ENCODE data around the gene DHRS2. TPM values are rescaled to one million over a fixed set of nuclear protein-coding genes. Genes with fewer than 3 reads are reported as not detected.

The DHRS2 gene
- total RNA-seq, 2 experiments from 2014 or later: not detected

- no peak overlapping the region for H3K27ac ChIP-seq (ENCODE audit: low read depth, low read length, poor library complexity, severe bottlenecking)
- H3K4me3 ChIP-seq (ENCODE audit: low read depth, low read length, poor library complexity, severe bottlenecking): no peak overlapping the region
- no peak overlapping the region for H2AFZ ChIP-seq (ENCODE audit: low read length)
- TF ChIP-seq EZH2phosphoT487 (IDR thresholded peaks at IDR 0.05; ENCODE audit: borderline replicate concordance, low read depth, low read length) (no peak), CTCF (conservative IDR thresholded peaks at IDR 0.05; ENCODE audit: low read length) (no peak)
- ChIA-PET POLR2A (no interaction called here), CTCF (ENCODE audit: unreplicated experiment) (no interaction called here)
- DNase-seq (ENCODE audit: low spot score): no peak
- H4K20me1 ChIP-seq (ENCODE audit: insufficient read depth, low read length): no peaks in the 10 kb centered on the region
- no TSS peak for BruUV-seq (replicated peaks)
- no peaks in the 10 kb centered on the region for H3K79me2 ChIP-seq (ENCODE audit: insufficient read depth, low read depth, low read length)
- no peaks in the 10 kb centered on the region for H3K36me3 ChIP-seq (ENCODE audit: insufficient read depth, low read length)
- intact Hi-C loops (cut with micrococcal nuclease; ENCODE audit: unreplicated experiment): no loop called here
- H3K9me3 ChIP-seq (ENCODE audit: low read length): no peaks in the 10 kb centered on the region
- no peaks in the 10 kb centered on the region for H3K4me1 ChIP-seq (ENCODE audit: insufficient read depth, low read length, poor library complexity, severe bottlenecking)
- no peaks in the 10 kb centered on the region for H3K9me2 ChIP-seq (ENCODE audit: insufficient read depth, low read length)
- H3K4me2 ChIP-seq (ENCODE audit: low read length): no peak overlapping the region
Measured at GRCh38 chr14:23664207-23664885, 28.2 kb downstream of the DHRS2 start.

- Histone ChIP-seq H4K20me1 (ENCODE audit: insufficient read depth, low read length) (no peaks in the 10 kb centered on the region), H2AFZ (ENCODE audit: low read length) (no peak overlapping the region), H3K4me2 (ENCODE audit: low read length) (no peak overlapping the region), H3K9me3 (ENCODE audit: low read length) (no peaks in the 10 kb centered on the region), H3K36me3 (ENCODE audit: insufficient read depth, low read length) (no peaks in the 10 kb centered on the region), H3K79me2 (ENCODE audit: insufficient read depth, low read depth, low read length) (no peaks in the 10 kb centered on the region), H3K27ac (ENCODE audit: low read depth, low read length, poor library complexity, severe bottlenecking) (no peak overlapping the region), H3K4me1 (ENCODE audit: insufficient read depth, low read length, poor library complexity, severe bottlenecking) (no peaks in the 10 kb centered on the region), H3K4me3 (ENCODE audit: low read depth, low read length, poor library complexity, severe bottlenecking) (no peak overlapping the region), H3K9me2 (ENCODE audit: insufficient read depth, low read length) (no peaks in the 10 kb centered on the region)
- no TSS peak for BruUV-seq (replicated peaks)
- POLR2A ChIA-PET: interaction anchor here (0.6 to 0.7 kb wide), 3 partner anchors 33 to 343 kb away, joined by 3 to 9 read pairs (median 4); no protein-coding TSS in a partner anchor
- CTCF ChIA-PET (ENCODE audit: unreplicated experiment): no interaction called here
- no peak for DNase-seq (ENCODE audit: low spot score)
- TF ChIP-seq EZH2phosphoT487 (IDR thresholded peaks at IDR 0.05; ENCODE audit: borderline replicate concordance, low read depth, low read length): no peak
- no peak for TF ChIP-seq CTCF (conservative IDR thresholded peaks at IDR 0.05; ENCODE audit: low read length)
- intact Hi-C loops (cut with micrococcal nuclease; ENCODE audit: unreplicated experiment): no loop called here
Measured at GRCh38 chr14:23665302-23666016, 29.3 kb downstream of the DHRS2 start.

GRCh38 chr14:23667134-23667533 is 31.0 kb downstream of the DHRS2 start:
- H3K27ac ChIP-seq (ENCODE audit: low read depth, low read length, poor library complexity, severe bottlenecking): no peak overlapping the region
- DNase-seq (ENCODE audit: low spot score): no peak
- no peaks in the 10 kb centered on the region for H3K9me3 ChIP-seq (ENCODE audit: low read length)
- H3K36me3 ChIP-seq (ENCODE audit: insufficient read depth, low read length): no peaks in the 10 kb centered on the region
- no peak overlapping the region for H3K4me3 ChIP-seq (ENCODE audit: low read depth, low read length, poor library complexity, severe bottlenecking)
- no peak overlapping the region for H3K4me2 ChIP-seq (ENCODE audit: low read length)
- no peaks in the 10 kb centered on the region for H3K4me1 ChIP-seq (ENCODE audit: insufficient read depth, low read length, poor library complexity, severe bottlenecking)
- H3K9me2 ChIP-seq (ENCODE audit: insufficient read depth, low read length): no peaks in the 10 kb centered on the region
- H3K79me2 ChIP-seq (ENCODE audit: insufficient read depth, low read depth, low read length): no peaks in the 10 kb centered on the region
- BruUV-seq (replicated peaks): no TSS peak
- POLR2A ChIA-PET: interaction anchor here (0.5 kb wide), 1 partner anchor 27 kb away, joined by 8 read pairs; no protein-coding TSS in a partner anchor
- CTCF ChIA-PET (ENCODE audit: unreplicated experiment): no interaction called here
- no peaks in the 10 kb centered on the region for H4K20me1 ChIP-seq (ENCODE audit: insufficient read depth, low read length)
- intact Hi-C loops (cut with micrococcal nuclease; ENCODE audit: unreplicated experiment): no loop called here
- TF ChIP-seq EZH2phosphoT487 (IDR thresholded peaks at IDR 0.05; ENCODE audit: borderline replicate concordance, low read depth, low read length): no peak
- no peak for TF ChIP-seq CTCF (conservative IDR thresholded peaks at IDR 0.05; ENCODE audit: low read length)
- H2AFZ ChIP-seq (ENCODE audit: low read length): no peak overlapping the region

Data from OCI-LY7 (cell line).